ELF-1 (cell line): Measurements from ENCODE around the gene RNF4.
"Not testable (repeated sequence)": the region's sequence is repeated elsewhere in the genome, so short reads cannot be mapped to it uniquely, and the experiment has no call there.

Source experiments
- DNase-seq: peaks from one replicate; pipeline ENCODE4 v3.0.0-alpha.2; 2016; ENCODE audit warnings: low read depth, low spot score

Gene RNF4

GRCh38 chr4:2486981-2487380 is 18.1 kb downstream of the RNF4 start:
- DNase-seq: no peak

DNA sequence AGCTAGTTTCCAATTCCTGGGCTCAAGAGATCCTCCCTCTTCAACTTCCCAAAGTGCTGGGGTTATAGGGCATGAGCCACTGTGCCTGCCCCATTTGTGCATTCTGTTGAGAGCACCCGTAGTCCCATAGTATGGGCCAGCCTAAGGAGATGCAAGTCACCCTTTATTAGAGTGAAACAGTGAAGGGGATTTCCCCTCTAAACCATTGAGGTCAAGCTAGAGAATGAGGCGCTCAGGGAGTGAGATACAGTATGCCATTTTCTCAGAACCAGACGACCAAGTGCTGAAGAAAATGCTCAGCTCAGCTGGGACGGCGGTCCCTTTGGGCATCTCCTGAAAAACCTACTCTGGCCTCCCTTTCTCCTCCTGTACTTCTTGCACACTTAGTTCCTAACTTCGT is 18.7 kb downstream of the RNF4 start:
- DNase-seq: no peak

GRCh38 chr4:2489081-2489805 is 20.3 kb downstream of the RNF4 start:
- DNase-seq: no peak

- no peak for DNase-seq
These were observed 21.1 kb downstream of the RNF4 start for GRCh38 chr4:2489841-2490552.

DNA sequence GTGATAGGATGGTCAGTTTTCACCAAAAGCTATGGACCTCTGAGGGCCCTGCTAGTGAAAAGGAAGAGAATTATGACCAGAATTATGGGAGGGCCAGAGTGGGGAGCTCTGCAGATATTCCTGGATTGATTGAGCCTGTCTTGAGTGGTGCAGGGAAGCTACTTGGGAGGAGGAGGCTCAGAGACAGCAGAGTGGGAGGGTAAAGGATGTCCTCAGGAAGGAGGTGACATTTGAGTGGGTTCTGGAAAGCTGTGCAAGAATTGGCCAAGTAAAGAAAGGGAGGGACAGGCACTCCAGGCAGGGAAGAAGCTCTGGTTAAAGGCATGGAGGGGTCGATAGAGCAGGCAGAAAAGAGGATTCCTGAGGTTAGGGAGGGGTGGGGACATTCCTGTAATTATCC is 24.1 kb downstream of the RNF4 start:
- DNase-seq: no peak

GRCh38 chr4:2494992-2495391 is 26.1 kb downstream of the RNF4 start:
- DNase-seq: no peak

GRCh38 chr4:2497324-2497723 is 28.4 kb downstream of the RNF4 start:
- no peak for DNase-seq

DNA sequence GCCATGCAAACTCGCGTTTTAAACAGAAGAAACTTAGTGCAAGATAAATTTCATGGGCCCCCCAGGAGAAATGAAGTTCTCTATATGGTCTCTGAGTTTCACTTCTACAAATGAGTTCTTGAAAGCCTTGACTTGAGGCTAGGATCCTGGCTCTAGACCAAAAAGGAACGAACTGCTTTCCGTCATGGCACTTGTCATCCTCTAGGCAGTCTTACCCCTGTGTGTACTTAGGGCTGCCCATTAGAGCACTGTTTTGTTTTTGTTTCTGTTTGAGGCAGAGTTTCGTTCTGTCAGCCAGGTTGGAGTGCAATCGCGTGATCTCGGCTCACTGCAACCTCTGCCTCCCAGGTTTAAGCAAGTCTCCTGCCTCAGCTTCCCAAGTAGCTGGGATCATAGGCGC is 29.0 kb downstream of the RNF4 start:
- no peak for DNase-seq

DNA sequence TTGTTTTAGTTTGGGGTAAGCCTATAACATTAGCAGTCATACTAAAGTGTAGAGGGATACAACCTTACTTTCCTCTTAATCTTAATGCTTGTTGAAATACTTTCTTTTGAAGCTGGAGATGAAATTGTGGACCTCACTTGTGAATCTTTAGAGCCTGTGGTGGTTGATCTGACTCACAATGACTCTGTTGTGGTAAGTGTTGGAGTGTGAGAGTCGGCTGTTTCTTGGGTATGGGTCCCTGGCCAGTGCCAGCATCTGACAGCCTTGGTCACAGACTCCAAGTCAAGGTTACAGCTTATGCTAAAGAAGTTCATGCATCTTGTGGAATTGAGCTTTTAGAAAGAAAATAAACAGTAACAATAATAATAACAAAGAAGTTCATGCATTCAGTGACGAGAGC is 31.6 kb downstream of the RNF4 start:
- DNase-seq: no peak

DNA sequence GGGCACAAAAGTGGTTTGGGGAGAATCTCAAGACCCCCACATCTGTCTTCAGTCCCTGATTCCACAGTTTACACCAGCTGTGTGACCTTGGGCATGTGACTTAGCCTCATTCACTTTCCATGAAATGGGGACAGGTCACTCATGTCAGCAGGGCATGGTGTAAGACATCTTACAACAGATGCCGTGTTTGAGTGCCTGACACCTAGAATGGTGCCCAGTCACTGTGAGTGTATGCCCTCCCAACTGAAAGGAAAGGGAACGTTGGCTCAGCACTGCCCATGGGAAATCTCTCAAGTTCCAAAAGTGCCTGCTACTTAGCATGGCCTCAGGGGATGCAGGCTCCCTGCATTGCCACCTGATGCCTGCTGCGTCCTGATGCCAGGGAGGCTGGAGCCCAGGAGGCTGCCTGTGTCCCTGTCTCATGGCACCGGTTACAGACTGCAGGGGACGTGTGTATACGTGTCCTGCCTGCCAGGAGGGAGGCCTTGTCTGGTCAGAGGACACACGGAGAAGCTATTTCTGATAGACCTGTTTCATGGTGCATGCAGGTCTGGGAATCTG is 32.2 kb downstream of the RNF4 start:
- no peak for DNase-seq

- no peak for DNase-seq
These were observed 34.9 kb downstream of the RNF4 start for GRCh38 chr4:2503809-2504208.

DNA sequence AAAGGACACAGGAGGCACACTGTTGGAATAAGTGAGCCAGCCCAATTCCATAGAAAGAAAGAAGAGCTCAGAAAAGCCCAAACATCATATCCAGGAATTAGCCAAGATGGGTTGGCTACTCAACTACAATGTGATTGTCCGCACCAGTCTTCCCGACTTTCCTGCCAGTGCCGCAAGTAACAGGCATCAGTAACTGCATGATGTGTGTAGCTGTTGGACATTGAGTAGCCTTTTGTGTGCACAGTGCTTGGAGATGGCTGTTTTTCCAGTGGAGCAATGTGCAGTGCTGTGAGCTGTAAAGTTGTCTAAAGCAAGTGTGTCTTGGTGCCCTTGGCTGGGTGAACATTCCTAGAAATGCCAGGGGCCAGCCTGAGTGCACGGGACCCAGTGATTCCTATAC is 38.4 kb downstream of the RNF4 start:
- no peak for DNase-seq

GRCh38 chr4:2507855-2508254 is 38.9 kb downstream of the RNF4 start:
- no peak for DNase-seq

DNA sequence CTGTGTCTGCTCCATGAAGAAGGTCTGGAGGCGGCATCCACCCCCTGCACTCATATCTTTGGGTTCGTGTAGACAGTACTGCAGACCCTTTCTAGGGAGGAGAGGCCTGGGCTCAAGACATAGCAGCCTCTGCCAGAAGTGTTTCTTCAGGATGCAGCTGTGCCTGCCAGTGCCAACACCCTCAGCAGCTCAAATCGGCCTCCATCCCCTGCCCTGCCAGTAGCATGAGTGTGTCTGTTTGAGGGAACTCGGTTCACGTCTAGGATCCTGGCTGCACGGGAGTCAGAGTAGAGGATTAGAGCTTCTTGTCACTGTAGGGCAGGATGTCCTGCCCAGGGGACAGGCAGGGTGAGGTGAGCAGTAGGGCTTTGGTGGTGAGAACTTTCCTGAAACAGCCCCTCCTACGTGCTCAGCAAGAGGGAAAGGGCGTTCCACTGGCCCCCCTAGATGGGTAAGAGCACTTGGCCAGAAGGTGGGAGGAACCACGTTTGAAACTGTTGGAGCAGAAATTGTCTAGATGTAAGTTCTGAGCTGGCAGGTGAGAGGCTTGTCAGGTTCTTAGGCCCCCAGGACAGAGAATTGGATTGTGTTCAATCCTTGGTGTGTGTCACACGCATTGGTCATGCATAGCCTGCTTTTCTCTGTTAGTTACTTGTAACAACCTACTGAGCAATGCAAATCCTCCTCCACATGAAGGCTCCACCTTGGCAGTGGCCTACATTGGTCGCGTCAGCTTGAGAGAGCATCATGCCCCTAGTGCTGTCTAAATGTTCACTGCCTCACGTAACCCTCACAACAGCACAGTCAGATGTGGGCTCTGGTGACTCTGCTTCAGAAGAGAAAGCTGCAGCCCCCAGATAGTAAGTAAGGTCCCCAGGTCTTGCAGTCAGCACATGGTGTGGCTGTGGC is 41.7 kb downstream of the RNF4 start:
- DNase-seq: no peak

DNA sequence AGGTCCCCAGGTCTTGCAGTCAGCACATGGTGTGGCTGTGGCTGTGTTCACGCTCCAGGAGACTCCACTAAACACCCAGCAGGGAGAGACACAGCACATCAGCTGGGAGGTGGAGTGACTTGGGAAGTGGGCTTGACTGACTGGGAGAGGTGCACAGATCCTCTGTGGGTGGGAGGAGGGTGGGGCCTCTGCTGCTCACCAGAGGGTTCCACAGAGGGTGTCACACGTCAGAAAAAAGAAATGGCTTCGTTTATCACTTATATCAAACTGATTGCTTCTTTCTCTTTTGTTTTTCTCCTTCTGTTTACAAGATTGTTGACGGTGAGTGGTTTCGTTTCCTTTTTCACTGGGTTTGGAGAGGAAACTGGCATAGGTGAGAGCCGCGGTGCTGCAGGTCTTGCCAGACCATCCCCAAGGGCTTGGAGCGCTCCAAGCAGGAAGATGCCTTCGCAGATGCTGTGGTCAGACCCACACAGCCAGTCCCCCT is 42.8 kb downstream of the RNF4 start:
- no peak for DNase-seq

DNA sequence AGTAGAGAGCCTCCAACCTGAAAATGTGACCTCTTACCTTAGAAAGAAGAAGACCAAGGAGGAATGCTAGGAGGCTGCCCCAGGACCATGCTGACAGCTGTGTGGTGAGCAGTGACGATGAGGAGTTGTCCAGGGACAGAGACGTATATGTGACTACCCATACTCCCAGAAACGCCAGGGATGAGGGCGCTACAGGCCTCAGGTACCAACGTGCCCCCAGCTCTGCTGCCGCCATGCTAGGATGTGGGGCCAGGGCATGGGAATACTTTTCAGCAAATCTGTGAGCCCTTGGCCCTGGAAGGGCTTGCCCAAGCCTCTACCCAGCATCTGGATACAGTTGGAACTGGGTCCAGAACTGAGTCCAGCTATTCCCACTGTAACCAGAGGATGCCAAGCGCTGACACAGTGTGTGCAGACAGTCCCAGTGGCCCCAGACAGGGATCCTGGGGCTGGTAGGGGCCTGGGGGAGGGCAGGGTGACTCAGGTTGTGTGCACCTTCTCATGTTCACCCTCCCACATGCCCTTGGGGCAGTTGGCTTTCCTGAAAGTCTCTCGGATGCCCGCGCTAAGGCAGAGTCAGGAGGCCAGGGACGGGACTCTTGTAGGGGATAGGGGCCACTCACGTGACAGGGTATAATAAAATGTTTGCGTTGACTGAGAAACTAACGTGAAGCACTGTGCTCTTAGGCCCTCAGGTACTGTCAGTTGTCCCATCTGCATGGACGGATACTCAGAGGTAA is 43.7 kb downstream of the RNF4 start:
- DNase-seq: no peak

DNA sequence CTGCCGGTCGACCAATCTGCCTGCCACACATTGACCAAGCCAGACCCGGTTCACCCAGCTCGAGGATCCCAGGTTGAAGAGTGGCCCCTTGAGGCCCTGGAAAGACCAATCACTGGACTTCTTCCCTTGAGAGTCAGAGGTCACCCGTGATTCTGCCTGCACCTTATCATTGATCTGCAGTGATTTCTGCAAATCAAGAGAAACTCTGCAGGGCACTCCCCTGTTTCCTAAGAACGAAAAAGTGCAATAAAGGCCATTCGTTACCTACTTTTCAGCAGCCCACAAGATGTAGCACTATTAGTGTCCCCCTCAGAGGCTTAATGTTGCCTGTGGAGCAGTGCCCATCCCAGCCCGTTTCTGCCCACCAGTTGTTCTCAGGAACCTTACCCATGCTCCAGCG is 45.3 kb downstream of the RNF4 start:
- DNase-seq: not testable (repeated sequence)

- DNase-seq: not testable (repeated sequence)
These were observed 46.0 kb downstream of the RNF4 start for GRCh38 chr4:2514944-2515343.

DNA sequence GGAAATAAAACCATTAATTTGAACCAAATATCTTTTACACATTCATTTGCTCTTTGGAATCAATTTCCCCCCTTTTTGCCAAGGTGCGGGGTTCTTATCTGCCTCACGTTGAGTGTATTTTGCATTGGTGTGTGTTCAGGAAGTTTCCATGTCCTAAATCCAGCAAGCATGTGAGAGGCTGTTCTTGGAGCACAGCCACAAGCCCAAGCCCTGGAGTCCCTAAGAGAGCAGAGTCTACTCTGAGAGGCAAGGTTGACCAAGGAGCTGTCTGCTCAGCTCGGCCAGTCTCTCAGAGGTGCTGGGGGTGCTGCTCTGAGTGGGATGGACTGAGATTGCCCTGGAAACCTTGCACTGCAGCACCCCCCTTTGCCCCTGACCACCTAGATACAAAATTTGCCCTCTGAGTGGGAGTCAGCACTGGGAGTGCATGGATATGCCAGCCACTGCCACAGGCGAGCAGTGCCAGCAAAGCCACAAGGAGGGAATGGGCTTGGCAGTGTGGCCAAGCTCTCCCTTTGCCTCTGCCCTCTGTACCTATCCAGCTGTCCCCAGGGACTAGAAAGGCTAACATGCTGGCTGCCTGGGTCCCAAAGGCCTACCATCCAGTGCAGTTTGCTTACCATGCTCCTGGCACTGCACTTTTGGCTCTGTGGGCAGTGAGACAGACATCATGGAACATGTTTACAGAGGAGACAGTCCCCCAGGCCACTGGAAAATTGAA is 47.1 kb downstream of the RNF4 start:
- no peak for DNase-seq

GRCh38 chr4:2516635-2517034 is 47.7 kb downstream of the RNF4 start:
- no peak for DNase-seq

GRCh38 chr4:2526559-2526958 is 57.7 kb downstream of the RNF4 start:
- no peak for DNase-seq
